Pancreas (tissue), 10 donors: Measurements from ENCODE around the gene CELF5. TPM values are rescaled to one million over a fixed set of nuclear protein-coding genes. Genes with fewer than 3 reads are reported as not detected.

ENCODE experiments used
- ATAC-seq, 4 donors: fragments of 200-7000 bp; cut with Tn5 transposase; one replicate each; pipeline versions ENCODE4 v1.8.0 to v1.9.1; 2020; ENCODE audit warnings: mild to moderate bottlenecking in 4 of 4, moderate library complexity in 4 of 4
- DNase-seq, 6 donors: peaks; one replicate each; pipeline ENCODE4 v3.0.0-alpha.2; 2020
- FAIRE-seq: peaks from 2 replicates; lab custom pipeline; 2012; peaks lifted over from hg19 to GRCh38; lab: Jason Lieb, UNC
- H3K27ac ChIP-seq, 4 donors: fragments of 200-600 bp; sonication (generic); 1 replicate in 3 of 4; 2 replicates in 1 of 4; pipeline versions ENCODE4 v1.5.0 to v1.8.0; 2020
- H3K27me3 ChIP-seq, 4 donors: fragments of 200-600 bp; one replicate each; pipeline ENCODE4 v1.8.0; 2021
- H3K36me3 ChIP-seq, 3 donors: fragments of 200-600 bp; sonication (generic) in 1 of 3; one replicate each; pipeline versions ENCODE4 v1.5.0 to v1.8.0; 2020 to 2021
- H3K4me1 ChIP-seq, 3 donors: fragments of 200-600 bp; one replicate each; pipeline ENCODE4 v1.8.0; 2021
- H3K4me3 ChIP-seq, 4 donors: fragments of 200-600 bp; sonication (generic) in 2 of 4; one replicate each; pipeline versions ENCODE4 v1.5.0 to v1.8.0; 2020 to 2021
- H3K9me3 ChIP-seq, 4 donors: fragments of 200-600 bp; one replicate each; pipeline ENCODE4 v1.8.0; 2021
- CTCF ChIP-seq, 4 donors: fragments of 200-600 bp; sonication (generic) in 3 of 4; IDR thresholded peaks; one replicate each; pipeline versions ENCODE4 v1.5.0 to v1.8.0; 2021; ENCODE audit warnings: antibody characterized with exemption in 4 of 4
- WGBS, 2 donors: extraction: QIAGEN DNeasy Blood & Tissue Kit; methylation state at CpG; one replicate each; pipeline ENCODE4 v1.1.7; 2013; 5-methylcytosine and 5-hydroxymethylcytosine counted together
- intact Hi-C, 3 donors: fragments of 100-400 bp; cut with DNase I; formaldehyde crosslinking; loops; one replicate each; pipeline versions ENCODE4 v1.11.1 to v1.14.2; 2022
- polyA plus RNA-seq, 2 donors: library from polyadenylated mRNA; stranded (reverse); fragments of 200-250 nt; gene quantifications; one replicate each; pipeline ENCODE4 v1.2.3, GENCODE V29; 2013
- total RNA-seq, 6 donors: library from RNA; stranded (reverse); fragmentation: NEBNext Ultra II Directional in 4 of 6; extraction: Animal tissue kit (Norgen Biotek cat#: 25700) in 4 of 6; gene quantifications; one replicate each; pipeline versions ENCODE4 v1.2.1 to v1.2.4, GENCODE V29; 2021 to 2023
- donor health status: healthy with polysubstance abuse.
- donor health status: DM: no; HTN: no; CAD: no; lungs with moderate emphysema.
- donor health status: DM: no; HTN: no; CAD: no.
- donor health status: control.
- donor health status: control.
- donor health status: Bipolar disorder and iron deficiency.
- donor health status: DM: yes; HTN: yes; CAD: no.
- donor health status: DM: no; HTN: no; CAD: no.
- donor health status: DM: no; HTN: no; CAD: no.
- donor health status: DM: yes; HTN: yes; CAD: no.

CELF5 gene
- total and polyA plus RNA-seq, 8 donors: 0.30 to 1.6 (median 0.65) TPM

- Histone ChIP-seq H3K4me1 (no peaks in the 10 kb centered on the region), H3K27me3 (peaks cover 0 to 2% (median 0%) of the 10 kb centered on the region in 4 donors), H3K36me3 (no peaks in the 10 kb centered on the region), H3K4me3 (no peak overlapping the region), H3K27ac (no peak overlapping the region), H3K9me3 (no peaks in the 10 kb centered on the region)
- ATAC-seq (no peak), FAIRE-seq (no peak), DNase-seq (peak in 2 of 6 donors; percentile 35 to 57)
- WGBS, 2 donors: 72 to 74% methylated on average over 30 of the region's 30 CpGs
- intact Hi-C loops: loop anchor here in 2 of 3 donors (10.0 kb wide), 2 partner anchors 160 to 300 kb away; no protein-coding TSS in a partner anchor
- no peak for TF ChIP-seq CTCF (IDR thresholded peaks at IDR 0.05)
Measured at GRCh38 chr19:3314962-3315675, 90.7 kb downstream of the CELF5 start.

- H3K36me3 ChIP-seq: no peaks in the 10 kb centered on the region
- peaks cover 0 to 2% (median 0%) of the 10 kb centered on the region in 4 donors for H3K27me3 ChIP-seq
- ATAC-seq (no peak), FAIRE-seq (no peak), DNase-seq (peak in 1 of 6 donors; percentile 14)
- WGBS, 2 donors: 70 to 78% methylated on average over 7 of the region's 7 CpGs
- no peak for TF ChIP-seq CTCF (IDR thresholded peaks at IDR 0.05)
- no peak overlapping the region for H3K27ac ChIP-seq
- no peak overlapping the region for H3K4me3 ChIP-seq
- intact Hi-C loops: loop anchor here in 2 of 3 donors (10.0 kb wide), 2 partner anchors 159 to 299 kb away; no protein-coding TSS in a partner anchor
- H3K4me1 ChIP-seq: no peaks in the 10 kb centered on the region
- no peaks in the 10 kb centered on the region for H3K9me3 ChIP-seq
Measured at GRCh38 chr19:3315676-3315973, 91.2 kb downstream of the CELF5 start.

- Histone ChIP-seq H3K36me3 (no peaks in the 10 kb centered on the region), H3K27me3 (peaks cover 0 to 2% (median 0%) of the 10 kb centered on the region in 4 donors), H3K4me1 (no peaks in the 10 kb centered on the region), H3K27ac (no peak overlapping the region), H3K9me3 (no peaks in the 10 kb centered on the region), H3K4me3 (no peak overlapping the region)
- no peak for FAIRE-seq
- intact Hi-C loops: loop anchor here in 2 of 3 donors (10.0 kb wide), 2 partner anchors 159 to 299 kb away; no protein-coding TSS in a partner anchor
- peak in 2 of 6 donors; percentile 9 to 41 for DNase-seq
- no peak for TF ChIP-seq CTCF (IDR thresholded peaks at IDR 0.05)
- WGBS, 2 donors: 81 to 84% methylated on average over 11 of the region's 11 CpGs
- ATAC-seq: no peak
Measured at GRCh38 chr19:3316132-3316648, 91.7 kb downstream of the CELF5 start.

- ATAC-seq (no peak), DNase-seq (no peak), FAIRE-seq (no peak)
- H3K4me3 ChIP-seq: no peak overlapping the region
- no peak overlapping the region for H3K27ac ChIP-seq
- no peaks in the 10 kb centered on the region for H3K36me3 ChIP-seq
- H3K27me3 ChIP-seq: peaks cover 0 to 2% (median 0%) of the 10 kb centered on the region in 4 donors
- no peaks in the 10 kb centered on the region for H3K9me3 ChIP-seq
- no peak for TF ChIP-seq CTCF (IDR thresholded peaks at IDR 0.05)
- no peaks in the 10 kb centered on the region for H3K4me1 ChIP-seq
- 72 to 86% methylated on average over 5 of the region's 5 CpGs for WGBS, 2 donors
- intact Hi-C loops: loop anchor here in 2 of 3 donors (10.0 kb wide), 2 partner anchors 158 to 298 kb away; no protein-coding TSS in a partner anchor
Measured at GRCh38 chr19:3316659-3317207, 92.3 kb downstream of the CELF5 start.
